Skeletal muscle cell (primary cell): ENCODE measurements around the gene PLA2G2D.

ENCODE experiments used
- DNase-seq: peaks from one replicate; pipeline ENCODE4 v3.0.0-alpha.2; 2010; ENCODE audit warnings: low read depth
- H3K4me3 ChIP-seq: 2 replicates; pipeline ENCODE4 v1.5.1; 2011; ENCODE audit warnings: low read depth, mild to moderate bottlenecking, control low read depth, low read length, moderate library complexity

PLA2G2D gene

GRCh38 chr1:20123722-20124455 is 4.6 kb upstream of the PLA2G2D start:
- H3K4me3 ChIP-seq, result no peak overlapping the region
- DNase-seq, result no peak

- no peak for DNase-seq
- no peak overlapping the region for H3K4me3 ChIP-seq
Observed at GRCh38 chr1:20120796-20121195, 1.5 kb upstream of the PLA2G2D start.

- DNase-seq, result no peak
Observed at GRCh38 chr1:20117236-20117635, 2.1 kb downstream of the PLA2G2D start.

GRCh38 chr1:20115916-20116315 is 3.4 kb downstream of the PLA2G2D start:
- H3K4me3 ChIP-seq, result no peak overlapping the region
- no peak for DNase-seq

More at GRCh38 chr1:20117236-20117635, 2.1 kb downstream of the PLA2G2D start:
- no peak overlapping the region for H3K4me3 ChIP-seq

- H3K4me3 ChIP-seq, result no peak overlapping the region
- no peak for DNase-seq
Observed at GRCh38 chr1:20115479-20115878, 3.9 kb downstream of the PLA2G2D start.

- no peak for DNase-seq
- H3K4me3 ChIP-seq, result no peak overlapping the region
Observed at GRCh38 chr1:20114021-20114648, 5.2 kb downstream of the PLA2G2D start.

GRCh38 chr1:20112279-20113000 is 6.9 kb downstream of the PLA2G2D start:
- H3K4me3 ChIP-seq, result no peak overlapping the region
- no peak for DNase-seq

- H3K4me3 ChIP-seq, result no peak overlapping the region
- no peak for DNase-seq
Observed at GRCh38 chr1:20111452-20111851, 7.9 kb downstream of the PLA2G2D start.

- no peak for DNase-seq
- no peak overlapping the region for H3K4me3 ChIP-seq
Observed at GRCh38 chr1:20110679-20111078, 8.7 kb downstream of the PLA2G2D start.

- no peak for DNase-seq
- H3K4me3 ChIP-seq, result no peak overlapping the region
Observed at GRCh38 chr1:20109223-20109856, 10.0 kb downstream of the PLA2G2D start.

GRCh38 chr1:20108366-20109123 is 10.8 kb downstream of the PLA2G2D start:
- H3K4me3 ChIP-seq, result no peak overlapping the region
- no peak for DNase-seq

- no peak for DNase-seq
- no peak overlapping the region for H3K4me3 ChIP-seq
Observed at GRCh38 chr1:20107796-20108195, 11.5 kb downstream of the PLA2G2D start.

- DNase-seq, result no peak
- H3K4me3 ChIP-seq, result no peak overlapping the region
Observed at GRCh38 chr1:20107351-20107750, 12.0 kb downstream of the PLA2G2D start.

- DNase-seq, result no peak
- no peak overlapping the region for H3K4me3 ChIP-seq
Observed at GRCh38 chr1:20105856-20106255, 13.5 kb downstream of the PLA2G2D start.

GRCh38 chr1:20102875-20103274 is 16.5 kb downstream of the PLA2G2D start:
- no peak overlapping the region for H3K4me3 ChIP-seq
- DNase-seq, result peak; percentile 15

GRCh38 chr1:20100632-20101355 is 18.5 kb downstream of the PLA2G2D start:
- H3K4me3 ChIP-seq, result no peak overlapping the region
- peak; percentile 5 for DNase-seq

GRCh38 chr1:20099533-20099932 is 19.8 kb downstream of the PLA2G2D start:
- H3K4me3 ChIP-seq, result no peak overlapping the region
- no peak for DNase-seq

GRCh38 chr1:20096840-20097447 is 22.4 kb downstream of the PLA2G2D start:
- no peak for DNase-seq
- H3K4me3 ChIP-seq, result no peak overlapping the region
